ENCODE data around the gene IQCM. TPM values are rescaled to one million over a fixed set of nuclear protein-coding genes. Genes with fewer than 3 reads are reported as not detected.
"Not testable (repeated sequence)": the region's sequence is repeated elsewhere in the genome, so short reads cannot be mapped to it uniquely, and the experiment has no call there.

IQCM gene
- total RNA-seq, 1 donor from 2014 or later, result not detected

DNA sequence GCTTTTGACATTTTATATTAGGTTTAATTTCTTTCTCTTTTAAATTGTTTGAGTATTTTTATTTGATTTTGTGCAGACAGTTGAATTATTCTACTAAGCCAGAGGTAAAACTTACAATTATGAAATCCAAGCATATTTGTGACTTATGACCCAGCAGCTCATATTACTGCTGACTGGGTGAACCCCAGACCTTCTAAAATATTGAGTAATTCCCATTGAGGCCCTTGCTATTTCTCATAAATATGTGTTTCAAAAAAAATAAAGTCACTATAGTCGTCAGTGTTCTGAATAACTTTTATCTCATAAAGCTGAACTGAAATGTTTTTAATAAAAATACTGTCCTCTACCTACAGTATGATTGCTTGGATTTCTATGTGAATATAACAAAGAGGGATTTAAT, 303.1 kb downstream of the IQCM start:
- peak; percentile 95 for ATAC-seq
- DNase-seq (ENCODE audit: low spot score), result no peak
- intact Hi-C loops (cut with DNase I), result no loop called here

GRCh38 chr4:149511558-149512298, 303.9 kb downstream of the IQCM start:
- ATAC-seq (no peak), DNase-seq (ENCODE audit: low spot score) (no peak)
- intact Hi-C loops (cut with DNase I), result no loop called here

DNA sequence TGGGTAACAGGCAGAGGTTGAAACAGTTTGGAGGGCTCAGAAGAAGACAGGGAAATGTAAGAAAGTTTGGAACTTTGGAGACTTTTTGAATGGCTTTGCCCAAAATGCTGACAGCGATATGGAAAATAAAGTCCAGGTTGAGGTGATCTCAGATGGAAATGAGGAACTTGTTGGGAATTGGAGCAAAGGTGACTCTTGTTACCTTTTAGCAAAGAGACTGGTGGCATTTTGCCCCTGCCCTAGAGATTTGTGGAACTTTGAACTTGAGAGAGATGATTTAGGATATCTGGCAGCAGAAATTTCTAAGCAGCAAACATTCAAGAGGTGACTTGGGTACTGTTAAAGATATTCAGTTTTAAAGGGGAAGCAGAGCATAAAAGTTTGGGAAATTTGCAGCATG, 308.3 kb downstream of the IQCM start:
- ATAC-seq; DNase-seq (ENCODE audit: low spot score); intact Hi-C loops (cut with DNase I): not testable (repeated sequence)

GRCh38 chr4:149500806-149501205, 314.8 kb downstream of the IQCM start:
- ATAC-seq, result no peak

DNA sequence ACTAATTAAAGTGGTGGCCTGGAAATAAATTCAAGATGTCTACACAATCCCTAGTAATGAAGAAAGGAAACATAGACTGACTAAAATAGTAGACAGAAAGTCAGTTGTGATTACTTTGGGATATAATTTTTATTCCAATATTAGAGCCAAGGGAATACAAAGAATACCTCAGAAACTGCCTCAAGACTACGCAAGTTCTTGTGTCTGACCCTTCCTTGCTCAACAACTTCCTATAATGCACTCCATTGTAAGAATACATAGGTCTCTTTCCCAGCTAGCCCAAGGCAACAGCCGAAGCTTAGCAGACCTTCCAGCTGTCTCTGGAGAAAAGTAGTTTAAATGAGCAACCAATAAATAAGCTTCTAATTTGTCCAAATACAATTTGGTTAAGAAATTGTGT, 315.9 kb downstream of the IQCM start:
- intact Hi-C loops (cut with DNase I), result no loop called here
- no peak for DNase-seq (ENCODE audit: low spot score)
- no peak for ATAC-seq

More at GRCh38 chr4:149500806-149501205, 314.8 kb downstream of the IQCM start:
- intact Hi-C loops (cut with DNase I), result no loop called here
- no peak for DNase-seq (ENCODE audit: low spot score)

GRCh38 chr4:149498246-149498645, 317.4 kb downstream of the IQCM start:
- ATAC-seq, result no peak
- no peak for DNase-seq (ENCODE audit: low spot score)
- intact Hi-C loops (cut with DNase I), result no loop called here

DNA sequence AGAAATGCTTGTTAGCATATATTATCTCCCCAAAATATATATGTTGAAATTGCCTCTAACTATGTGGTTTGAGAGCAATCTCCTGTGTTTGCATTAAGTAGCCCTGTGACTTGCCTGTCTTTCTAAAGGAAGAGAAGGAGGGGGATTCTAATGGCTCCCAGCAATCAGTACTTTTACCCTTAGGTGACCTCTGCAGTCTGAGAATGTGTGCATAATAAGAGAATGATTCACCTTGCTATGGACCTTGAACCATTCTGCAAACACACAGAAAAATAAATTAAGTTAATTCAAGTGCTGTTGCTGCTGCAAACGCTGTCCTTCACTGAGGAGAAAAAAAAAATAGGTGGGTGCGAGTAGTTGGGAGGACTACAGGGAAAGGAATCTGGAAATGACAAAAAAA, 322.2 kb downstream of the IQCM start:
- ATAC-seq, result no peak
- DNase-seq (ENCODE audit: low spot score), result no peak
- intact Hi-C loops (cut with DNase I), result no loop called here

DNA sequence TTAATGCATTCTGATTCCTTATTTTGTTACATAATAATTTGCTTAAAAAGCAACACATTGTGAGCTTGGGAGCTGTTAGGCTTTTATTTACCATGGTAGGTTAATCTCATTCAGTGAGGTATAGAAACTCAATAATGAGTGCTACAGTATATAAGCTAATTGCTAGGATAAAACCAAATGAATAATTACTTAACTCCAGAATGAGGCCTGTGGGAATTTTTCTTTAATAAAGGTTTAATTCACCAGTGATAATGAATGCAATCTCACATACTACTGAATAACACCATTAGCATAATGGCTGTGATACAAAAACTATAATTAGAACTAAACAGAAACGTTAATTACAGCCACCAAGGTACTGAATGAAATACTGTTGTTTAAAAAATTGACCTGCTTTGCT, 326.3 kb downstream of the IQCM start:
- ATAC-seq (no peak), DNase-seq (ENCODE audit: low spot score) (no peak)
- intact Hi-C loops (cut with DNase I), result no loop called here

GRCh38 chr4:149486861-149487260, 328.8 kb downstream of the IQCM start:
- intact Hi-C loops (cut with DNase I), result no loop called here
- DNase-seq (ENCODE audit: low spot score) (no peak), ATAC-seq (no peak)

- DNase-seq (ENCODE audit: low spot score); ATAC-seq; intact Hi-C loops (cut with DNase I): not testable (repeated sequence)
Measured at GRCh38 chr4:149468669-149469068, 347.0 kb downstream of the IQCM start.

GRCh38 chr4:149466446-149466845, 349.2 kb downstream of the IQCM start:
- ATAC-seq, result no peak
- intact Hi-C loops (cut with DNase I), result no loop called here
- DNase-seq (ENCODE audit: low spot score), result no peak

DNA sequence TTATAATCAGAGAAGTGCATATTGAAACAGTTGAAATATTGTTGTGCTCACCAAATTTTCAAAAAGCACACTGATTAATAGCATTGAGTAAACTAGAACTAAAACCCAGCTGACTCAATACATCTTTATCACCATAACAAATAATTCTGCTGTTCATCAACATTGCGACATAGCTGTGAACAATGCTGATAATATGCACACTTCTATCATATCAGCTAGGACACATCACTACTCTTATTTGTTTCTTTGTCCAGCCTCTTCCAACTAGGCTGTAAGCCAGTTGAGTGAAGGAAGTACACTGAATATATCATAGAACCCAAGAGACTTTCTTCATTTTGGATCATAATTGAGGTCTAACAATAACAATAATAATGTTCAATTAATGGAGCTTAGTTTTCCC, 349.7 kb downstream of the IQCM start:
- no peak for DNase-seq (ENCODE audit: low spot score)
- peak; percentile 68 for ATAC-seq
- intact Hi-C loops (cut with DNase I), result no loop called here

DNA sequence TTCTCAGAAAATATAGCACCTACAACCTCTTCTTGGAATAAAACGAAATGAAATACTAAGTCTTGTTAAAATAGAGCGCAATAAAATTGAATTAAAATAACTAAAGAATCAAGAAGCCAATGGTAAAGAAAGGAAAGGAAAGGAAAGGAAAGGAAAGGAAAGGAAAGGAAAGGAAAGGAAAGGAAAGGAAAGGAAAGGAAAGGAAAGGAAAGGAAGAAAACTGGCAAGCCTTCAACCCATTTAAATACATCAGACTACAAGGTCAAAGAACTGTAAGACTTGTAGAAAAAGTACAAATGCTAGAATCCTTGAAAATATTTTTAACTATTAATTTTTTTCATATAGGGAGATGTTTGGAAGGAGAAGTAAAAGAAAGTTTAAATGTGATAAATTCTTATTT, 372.1 kb downstream of the IQCM start:
- DNase-seq (ENCODE audit: low spot score) (no peak), ATAC-seq (no peak)
- intact Hi-C loops (cut with DNase I), result no loop called here

DNA sequence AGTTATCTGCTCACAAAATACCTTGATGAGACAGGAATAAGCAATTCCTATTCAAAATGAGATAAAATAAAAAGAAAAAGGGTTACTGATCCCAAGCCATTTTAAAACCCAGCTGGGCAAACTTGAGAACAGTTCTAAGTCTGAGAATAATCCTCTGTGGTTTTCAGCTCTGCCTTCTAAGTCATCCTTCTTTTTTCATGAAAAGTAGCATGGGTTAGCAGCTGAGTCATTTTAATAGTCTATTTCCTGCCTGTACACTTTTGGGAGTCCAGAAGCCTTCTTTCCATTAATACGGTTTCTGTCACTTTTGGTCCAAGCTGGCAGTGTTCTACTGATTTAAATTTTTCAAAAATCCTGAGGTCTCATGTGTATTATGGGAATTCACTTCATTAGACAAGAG, 374.3 kb downstream of the IQCM start:
- ATAC-seq, result no peak
- no peak for DNase-seq (ENCODE audit: low spot score)
- intact Hi-C loops (cut with DNase I), result no loop called here

GRCh38 chr4:149426461-149426860, 389.2 kb downstream of the IQCM start:
- intact Hi-C loops (cut with DNase I), result no loop called here
- no peak for DNase-seq (ENCODE audit: low spot score)
- no peak for ATAC-seq

GRCh38 chr4:149409555-149409962, 406.1 kb downstream of the IQCM start:
- ATAC-seq (peak; percentile 41), DNase-seq (ENCODE audit: low spot score) (no peak)
- intact Hi-C loops (cut with DNase I), result no loop called here

DNA sequence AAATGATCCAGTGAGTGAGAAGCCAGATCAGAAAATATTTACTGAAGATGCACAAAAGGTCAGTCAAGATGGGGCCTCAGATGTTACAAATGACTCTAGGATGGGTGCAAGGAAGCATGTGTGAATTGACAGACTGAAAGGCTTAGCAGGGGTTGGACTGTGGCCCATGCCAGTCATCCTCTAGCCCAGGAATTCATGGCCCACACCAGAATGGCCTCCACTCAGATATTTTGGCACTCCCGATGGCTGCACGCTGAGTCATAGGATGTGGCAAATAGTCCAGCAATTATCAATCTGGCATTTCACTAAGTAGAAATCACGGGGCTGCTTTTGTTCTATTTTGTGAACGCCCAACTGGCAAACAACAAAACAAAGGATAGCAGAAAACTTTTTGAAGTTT, 406.5 kb downstream of the IQCM start:
- ATAC-seq (peak; percentile 72), DNase-seq (ENCODE audit: low spot score) (peak; percentile 54)
- intact Hi-C loops (cut with DNase I), result no loop called here

DNA sequence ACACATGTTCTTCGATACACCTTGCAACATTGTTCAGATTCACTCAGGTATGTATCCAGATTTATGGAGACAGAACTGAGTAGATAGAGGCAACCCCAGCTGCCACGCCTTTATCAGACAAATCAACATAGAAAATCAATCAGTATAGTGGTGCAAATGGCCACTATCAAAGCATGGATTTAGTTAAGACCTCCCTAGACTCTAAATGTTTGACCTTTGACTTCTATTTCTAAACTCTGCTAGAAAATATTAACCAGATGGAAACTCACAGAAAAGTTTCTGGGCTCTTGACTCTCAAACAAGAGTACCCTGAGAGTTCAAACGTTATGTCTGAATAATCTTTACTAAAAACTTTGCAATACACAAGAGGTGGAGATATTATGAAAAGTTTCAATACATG, 411.5 kb downstream of the IQCM start:
- ATAC-seq (no peak), DNase-seq (ENCODE audit: low spot score) (no peak)
- intact Hi-C loops (cut with DNase I), result loop anchor here (5.0 kb wide), 1 partner anchor 1362 kb away; no protein-coding TSS in a partner anchor

- ATAC-seq (no peak), DNase-seq (ENCODE audit: low spot score) (no peak)
- intact Hi-C loops (cut with DNase I), result loop anchor here (5.0 kb wide), 1 partner anchor 1361 kb away; no protein-coding TSS in a partner anchor
Measured at GRCh38 chr4:149403081-149403480, 412.6 kb downstream of the IQCM start.

DNA sequence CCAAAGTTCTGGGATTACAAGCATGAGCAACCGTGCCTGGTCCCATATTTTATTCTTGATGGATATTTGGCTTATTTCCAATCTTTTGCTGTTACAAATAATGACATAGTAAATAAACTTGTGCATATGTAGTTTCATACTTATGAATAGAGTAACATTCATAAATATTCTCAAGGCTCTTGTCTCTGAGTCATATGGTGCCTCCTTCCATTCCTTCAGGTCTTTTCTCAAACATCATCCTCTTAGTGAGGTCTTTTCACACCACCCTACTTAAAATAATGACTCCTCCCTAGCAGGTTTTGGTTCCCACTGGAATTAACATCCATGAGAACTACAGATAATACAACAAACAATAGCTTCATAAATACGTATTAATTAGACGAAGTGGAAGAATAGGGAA, 416.6 kb downstream of the IQCM start:
- no peak for DNase-seq (ENCODE audit: low spot score)
- intact Hi-C loops (cut with DNase I), result no loop called here
- ATAC-seq, result no peak

GRCh38 chr4:149370785-149371420, 444.7 kb downstream of the IQCM start:
- ATAC-seq (peak; percentile 60), DNase-seq (ENCODE audit: low spot score) (no peak)
- intact Hi-C loops (cut with DNase I), result no loop called here
